ENCODE results near the gene QPRT. TPM values are rescaled to one million over a fixed set of nuclear protein-coding genes. Genes with fewer than 3 reads are reported as not detected.

QPRT gene
- total and polyA plus RNA-seq, 2 donors (not counting 1 experiment from before 2014, with no cell fraction given), result 27.7 to 94.0 TPM

DNA sequence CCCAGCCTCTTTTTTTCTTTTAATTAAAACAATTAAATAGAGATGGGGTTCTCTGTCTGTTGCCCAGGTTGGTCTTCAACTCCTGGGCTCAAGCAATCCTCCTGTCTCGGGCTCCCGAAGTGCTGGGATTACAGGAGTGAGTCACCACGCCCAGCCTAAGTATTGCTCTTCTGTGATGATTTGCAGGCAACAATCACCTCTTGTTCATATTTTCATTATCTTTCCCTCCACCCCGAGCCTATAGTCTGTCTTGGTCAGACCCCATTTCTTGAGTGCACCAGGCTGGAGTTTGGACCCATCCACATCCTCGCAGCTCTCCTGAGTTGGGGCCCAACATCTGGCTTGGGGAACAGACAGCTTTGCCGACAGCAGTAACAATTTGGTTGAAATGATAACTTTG is 20.3 kb upstream of the QPRT start:
- Histone ChIP-seq H3K4me2 (ENCODE audit: extremely low read depth, insufficient read depth, low read length) (no peak overlapping the region), H3K36me3 (ENCODE audit: control insufficient read depth, insufficient read depth, low read length) (no peaks in the 10 kb centered on the region), H3K9me3 (ENCODE audit: control insufficient read depth, insufficient read depth, low read depth, low read length) (no peaks in the 10 kb centered on the region), H2AFZ (ENCODE audit: low read length) (no peak overlapping the region), H3K27ac (ENCODE audit: insufficient read depth, low read length) (no peak overlapping the region), H3K4me3 (replicated peaks in 1 of 4; ENCODE audit: control extremely low read depth in 1 of 4, insufficient read depth in 1 of 4, low read depth in 3 of 4, low read length in 4 of 4) (no peak overlapping the region), H4K20me1 (ENCODE audit: control insufficient read depth, extremely low read depth, insufficient read depth, low read length) (no peaks in the 10 kb centered on the region), H3K9ac (ENCODE audit: insufficient read depth, low read length) (no peak overlapping the region), H3K27me3 (ENCODE audit: control insufficient read depth, insufficient read depth, low read length) (no peaks in the 10 kb centered on the region), H3K4me1 (ENCODE audit: control insufficient read depth, extremely low read depth, insufficient read depth, low read length) (no peaks in the 10 kb centered on the region), H3K79me2 (ENCODE audit: control insufficient read depth, insufficient read depth, low read length) (no peaks in the 10 kb centered on the region)
- TF ChIP-seq, protein P1, sequence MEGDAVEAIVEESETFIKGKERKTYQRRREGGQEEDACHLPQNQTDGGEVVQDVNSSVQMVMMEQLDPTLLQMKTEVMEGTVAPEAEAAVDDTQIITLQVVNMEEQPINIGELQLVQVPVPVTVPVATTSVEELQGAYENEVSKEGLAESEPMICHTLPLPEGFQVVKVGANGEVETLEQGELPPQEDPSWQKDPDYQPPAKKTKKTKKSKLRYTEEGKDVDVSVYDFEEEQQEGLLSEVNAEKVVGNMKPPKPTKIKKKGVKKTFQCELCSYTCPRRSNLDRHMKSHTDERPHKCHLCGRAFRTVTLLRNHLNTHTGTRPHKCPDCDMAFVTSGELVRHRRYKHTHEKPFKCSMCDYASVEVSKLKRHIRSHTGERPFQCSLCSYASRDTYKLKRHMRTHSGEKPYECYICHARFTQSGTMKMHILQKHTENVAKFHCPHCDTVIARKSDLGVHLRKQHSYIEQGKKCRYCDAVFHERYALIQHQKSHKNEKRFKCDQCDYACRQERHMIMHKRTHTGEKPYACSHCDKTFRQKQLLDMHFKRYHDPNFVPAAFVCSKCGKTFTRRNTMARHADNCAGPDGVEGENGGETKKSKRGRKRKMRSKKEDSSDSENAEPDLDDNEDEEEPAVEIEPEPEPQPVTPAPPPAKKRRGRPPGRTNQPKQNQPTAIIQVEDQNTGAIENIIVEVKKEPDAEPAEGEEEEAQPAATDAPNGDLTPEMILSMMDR (conservative IDR thresholded peaks at IDR 0.05 in 1 of 2, IDR thresholded peaks at IDR 0.05 in 1 of 2; ENCODE audit: low read depth in 1 of 2, low read length in 2 of 2), result no peak
- no peak for TF ChIP-seq EZH2 (IDR thresholded peaks at IDR 0.05; ENCODE audit: low read length, missing control alignments)
- DNase-seq (ENCODE audit: low read depth in 2 of 2), result no peak

DNA sequence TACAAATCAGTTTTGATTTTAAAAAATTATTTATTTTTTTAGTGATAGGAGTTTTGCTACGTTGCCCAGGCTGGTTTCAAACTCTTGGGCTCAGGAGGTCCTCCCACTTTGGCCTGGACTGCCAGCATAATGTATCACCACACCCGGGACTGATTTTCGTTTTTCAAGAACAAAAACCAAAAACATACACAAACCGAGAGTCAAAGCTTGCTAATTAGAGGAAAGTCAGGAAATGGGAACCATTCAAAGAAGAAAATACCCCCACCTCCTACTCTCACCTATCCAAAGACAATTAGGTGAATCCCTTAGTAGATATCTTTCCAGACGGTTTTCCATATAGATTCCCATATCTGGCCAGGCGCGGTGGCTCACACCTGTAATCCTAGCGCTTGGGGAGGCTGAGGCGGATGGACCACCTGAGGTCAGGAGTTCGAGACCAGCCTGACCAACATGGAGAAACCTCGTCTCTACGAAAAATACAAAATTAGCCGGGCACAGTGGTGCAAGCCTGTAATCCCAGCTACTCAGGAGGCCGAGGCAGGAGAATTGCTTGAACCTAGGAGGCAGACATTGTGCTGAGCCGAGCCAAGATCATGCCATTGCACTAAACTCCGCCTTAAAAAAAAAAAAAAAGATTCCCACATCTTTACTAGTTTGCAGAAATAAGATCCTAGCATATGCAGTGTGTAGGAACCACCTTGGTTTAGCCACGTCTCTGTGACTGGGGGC is 16.8 kb upstream of the QPRT start:
- Histone ChIP-seq H4K20me1 (ENCODE audit: control insufficient read depth, extremely low read depth, insufficient read depth, low read length) (no peaks in the 10 kb centered on the region), H3K27ac (ENCODE audit: insufficient read depth, low read length) (no peak overlapping the region), H3K36me3 (ENCODE audit: control insufficient read depth, insufficient read depth, low read length) (no peaks in the 10 kb centered on the region), H3K79me2 (ENCODE audit: control insufficient read depth, insufficient read depth, low read length) (no peaks in the 10 kb centered on the region), H3K9ac (ENCODE audit: insufficient read depth, low read length) (no peak overlapping the region), H3K27me3 (ENCODE audit: control insufficient read depth, insufficient read depth, low read length) (peaks cover 2% of the 10 kb centered on the region), H3K4me2 (ENCODE audit: extremely low read depth, insufficient read depth, low read length) (no peak overlapping the region), H3K4me3 (replicated peaks in 1 of 4; ENCODE audit: control extremely low read depth in 1 of 4, insufficient read depth in 1 of 4, low read depth in 3 of 4, low read length in 4 of 4) (no peak overlapping the region), H2AFZ (ENCODE audit: low read length) (no peak overlapping the region), H3K9me3 (ENCODE audit: control insufficient read depth, insufficient read depth, low read depth, low read length) (no peaks in the 10 kb centered on the region), H3K4me1 (ENCODE audit: control insufficient read depth, extremely low read depth, insufficient read depth, low read length) (no peaks in the 10 kb centered on the region)
- DNase-seq (ENCODE audit: low read depth in 2 of 2), result no peak
- TF ChIP-seq, protein P1 (conservative IDR thresholded peaks at IDR 0.05 in 1 of 2, IDR thresholded peaks at IDR 0.05 in 1 of 2; ENCODE audit: low read depth in 1 of 2, low read length in 2 of 2), result no peak
- no peak for TF ChIP-seq EZH2 (IDR thresholded peaks at IDR 0.05; ENCODE audit: low read length, missing control alignments)

DNA sequence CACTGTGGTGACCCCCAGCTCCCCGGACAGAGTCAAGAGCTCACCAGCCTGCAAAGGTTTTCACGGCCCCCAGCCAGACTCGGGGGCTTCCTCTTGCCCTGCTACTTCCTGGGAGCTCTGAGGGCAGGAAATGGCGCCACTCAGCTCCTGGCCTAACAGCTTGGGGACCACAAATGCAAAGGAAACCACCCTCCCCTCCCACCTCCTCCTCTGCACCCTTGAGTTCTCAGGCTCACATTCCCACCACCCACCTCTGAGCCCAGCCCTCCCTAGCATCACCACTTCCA is 16.3 kb upstream of the QPRT start:
- Histone ChIP-seq H3K4me3 (replicated peaks in 1 of 4; ENCODE audit: control extremely low read depth in 1 of 4, insufficient read depth in 1 of 4, low read depth in 3 of 4, low read length in 4 of 4) (no peak overlapping the region), H4K20me1 (ENCODE audit: control insufficient read depth, extremely low read depth, insufficient read depth, low read length) (no peaks in the 10 kb centered on the region), H3K27me3 (ENCODE audit: control insufficient read depth, insufficient read depth, low read length) (peaks cover 2% of the 10 kb centered on the region), H3K4me1 (ENCODE audit: control insufficient read depth, extremely low read depth, insufficient read depth, low read length) (no peaks in the 10 kb centered on the region), H3K9me3 (ENCODE audit: control insufficient read depth, insufficient read depth, low read depth, low read length) (no peaks in the 10 kb centered on the region), H3K4me2 (ENCODE audit: extremely low read depth, insufficient read depth, low read length) (no peak overlapping the region), H3K27ac (ENCODE audit: insufficient read depth, low read length) (no peak overlapping the region), H3K36me3 (ENCODE audit: control insufficient read depth, insufficient read depth, low read length) (no peaks in the 10 kb centered on the region), H3K79me2 (ENCODE audit: control insufficient read depth, insufficient read depth, low read length) (no peaks in the 10 kb centered on the region), H3K9ac (ENCODE audit: insufficient read depth, low read length) (no peak overlapping the region), H2AFZ (ENCODE audit: low read length) (no peak overlapping the region)
- TF ChIP-seq, protein P1 (conservative IDR thresholded peaks at IDR 0.05 in 1 of 2, IDR thresholded peaks at IDR 0.05 in 1 of 2; ENCODE audit: low read depth in 1 of 2, low read length in 2 of 2), result no peak
- no peak for TF ChIP-seq EZH2 (IDR thresholded peaks at IDR 0.05; ENCODE audit: low read length, missing control alignments)
- no peak for DNase-seq (ENCODE audit: low read depth in 2 of 2)
